ENCODE results near the gene TMEM154. TPM values are rescaled to one million over a fixed set of nuclear protein-coding genes. Genes with fewer than 3 reads are reported as not detected.

Gene TMEM154
- total RNA-seq, 1 experiment from 2014 or later: 41.5 TPM

- Mint-ChIP-seq H3K27me3 (ENCODE audit: insufficient read depth, unreplicated experiment) (no peaks in the 10 kb centered on the region), H3K4me3 (ENCODE audit: unreplicated experiment) (peak overlapping the region; percentile 94), H3K36me3 (ENCODE audit: insufficient read depth, unreplicated experiment) (no peaks in the 10 kb centered on the region), H3K9me3 (ENCODE audit: unreplicated experiment) (no peaks in the 10 kb centered on the region), H3K4me1 (ENCODE audit: insufficient read depth, unreplicated experiment) (peaks cover 22% of the 10 kb centered on the region), H3K27ac (ENCODE audit: low read depth, unreplicated experiment) (peak overlapping the region; percentile 91)
- ChIA-PET POLR2A (interaction anchor here (0.6 to 7.7 kb wide), 14 partner anchors 8 to 250 kb away, joined by 3 to 47 read pairs (median 4); partner anchors contain the start of genes ARFIP1, FBXW7 and TIGD4), CTCF (interaction anchor here (0.6 to 3.5 kb wide), 6 partner anchors 8 to 270 kb away, joined by 3 to 15 read pairs (median 4); no protein-coding TSS in a partner anchor)
- no TSS peak for BruUV-seq (replicated peaks)
- TF ChIP-seq, protein P1, sequence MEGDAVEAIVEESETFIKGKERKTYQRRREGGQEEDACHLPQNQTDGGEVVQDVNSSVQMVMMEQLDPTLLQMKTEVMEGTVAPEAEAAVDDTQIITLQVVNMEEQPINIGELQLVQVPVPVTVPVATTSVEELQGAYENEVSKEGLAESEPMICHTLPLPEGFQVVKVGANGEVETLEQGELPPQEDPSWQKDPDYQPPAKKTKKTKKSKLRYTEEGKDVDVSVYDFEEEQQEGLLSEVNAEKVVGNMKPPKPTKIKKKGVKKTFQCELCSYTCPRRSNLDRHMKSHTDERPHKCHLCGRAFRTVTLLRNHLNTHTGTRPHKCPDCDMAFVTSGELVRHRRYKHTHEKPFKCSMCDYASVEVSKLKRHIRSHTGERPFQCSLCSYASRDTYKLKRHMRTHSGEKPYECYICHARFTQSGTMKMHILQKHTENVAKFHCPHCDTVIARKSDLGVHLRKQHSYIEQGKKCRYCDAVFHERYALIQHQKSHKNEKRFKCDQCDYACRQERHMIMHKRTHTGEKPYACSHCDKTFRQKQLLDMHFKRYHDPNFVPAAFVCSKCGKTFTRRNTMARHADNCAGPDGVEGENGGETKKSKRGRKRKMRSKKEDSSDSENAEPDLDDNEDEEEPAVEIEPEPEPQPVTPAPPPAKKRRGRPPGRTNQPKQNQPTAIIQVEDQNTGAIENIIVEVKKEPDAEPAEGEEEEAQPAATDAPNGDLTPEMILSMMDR (IDR thresholded peaks at IDR 0.05; ENCODE audit: unreplicated experiment): no peak
- peak; percentile 27 for DNase-seq (ENCODE audit: unreplicated experiment)
- intact Hi-C loops (cut with micrococcal nuclease): no loop called here
Measured at GRCh38 chr4:152678841-152679240, 956 bp downstream of the TMEM154 start.

- intact Hi-C loops (cut with micrococcal nuclease): no loop called here
- Mint-ChIP-seq H3K4me3 (ENCODE audit: unreplicated experiment) (no peak overlapping the region), H3K36me3 (ENCODE audit: insufficient read depth, unreplicated experiment) (peaks cover 6% of the 10 kb centered on the region), H3K27me3 (ENCODE audit: insufficient read depth, unreplicated experiment) (no peaks in the 10 kb centered on the region), H3K4me1 (ENCODE audit: insufficient read depth, unreplicated experiment) (peaks cover 28% of the 10 kb centered on the region), H3K9me3 (ENCODE audit: unreplicated experiment) (no peaks in the 10 kb centered on the region), H3K27ac (ENCODE audit: low read depth, unreplicated experiment) (no peak overlapping the region)
- POLR2A ChIA-PET: interaction anchor here (0.6 to 7.7 kb wide), 10 partner anchors 9 to 173 kb away, joined by 3 to 47 read pairs (median 6); partner anchors contain the start of genes ARFIP1, FBXW7 and TIGD4
- CTCF ChIA-PET: interaction anchor here (0.6 to 3.5 kb wide), 6 partner anchors 22 to 176 kb away, joined by 3 to 15 read pairs (median 4); no protein-coding TSS in a partner anchor
- BruUV-seq (replicated peaks): no TSS peak
- TF ChIP-seq, protein P1 (IDR thresholded peaks at IDR 0.05; ENCODE audit: unreplicated experiment): no peak
- DNase-seq (ENCODE audit: unreplicated experiment): no peak
Measured at GRCh38 chr4:152677117-152677516, 2.7 kb downstream of the TMEM154 start.

- intact Hi-C loops (cut with micrococcal nuclease): no loop called here
- TF ChIP-seq, protein P1 (IDR thresholded peaks at IDR 0.05; ENCODE audit: unreplicated experiment): no peak
- no TSS peak for BruUV-seq (replicated peaks)
- Mint-ChIP-seq H3K4me3 (ENCODE audit: unreplicated experiment) (no peak overlapping the region), H3K9me3 (ENCODE audit: unreplicated experiment) (no peaks in the 10 kb centered on the region), H3K27ac (ENCODE audit: low read depth, unreplicated experiment) (peak overlapping the region; percentile 18), H3K27me3 (ENCODE audit: insufficient read depth, unreplicated experiment) (no peaks in the 10 kb centered on the region), H3K4me1 (ENCODE audit: insufficient read depth, unreplicated experiment) (peaks cover 30% of the 10 kb centered on the region), H3K36me3 (ENCODE audit: insufficient read depth, unreplicated experiment) (peaks cover 6% of the 10 kb centered on the region)
- ChIA-PET POLR2A (interaction anchor here (0.6 to 7.7 kb wide), 8 partner anchors 8 to 172 kb away, joined by 3 to 47 read pairs (median 6); partner anchors contain the start of genes ARFIP1, FBXW7 and TIGD4), CTCF (interaction anchor here (0.5 to 3.5 kb wide), 6 partner anchors 36 to 822 kb away, joined by 3 to 15 read pairs (median 4); no protein-coding TSS in a partner anchor)
- DNase-seq (ENCODE audit: unreplicated experiment): no peak
Measured at GRCh38 chr4:152676052-152676854, 3.5 kb downstream of the TMEM154 start.

DNA sequence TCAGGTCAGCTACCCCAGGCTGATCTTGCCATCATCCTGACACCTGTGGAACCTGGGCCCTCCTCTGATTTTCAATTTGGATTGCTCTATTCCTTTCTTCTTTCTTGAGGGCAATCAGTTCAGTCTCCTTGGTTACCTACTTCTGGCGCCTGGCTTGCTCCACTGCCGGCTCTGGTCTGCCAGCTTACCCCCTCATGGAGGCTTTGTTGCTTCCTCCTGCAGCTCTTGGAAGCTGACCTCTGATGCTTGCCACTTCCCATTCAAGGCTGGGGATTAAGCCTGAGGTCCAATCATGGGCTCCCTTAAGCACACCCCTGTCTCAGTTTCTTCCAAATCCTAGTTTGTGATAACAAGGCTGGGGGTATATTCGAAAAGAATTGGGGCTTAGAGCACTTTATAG, 5.4 kb downstream of the TMEM154 start:
- Mint-ChIP-seq H3K4me1 (ENCODE audit: insufficient read depth, unreplicated experiment) (peaks cover 19% of the 10 kb centered on the region), H3K27me3 (ENCODE audit: insufficient read depth, unreplicated experiment) (no peaks in the 10 kb centered on the region), H3K27ac (ENCODE audit: low read depth, unreplicated experiment) (no peak overlapping the region), H3K9me3 (ENCODE audit: unreplicated experiment) (no peaks in the 10 kb centered on the region), H3K4me3 (ENCODE audit: unreplicated experiment) (no peak overlapping the region), H3K36me3 (ENCODE audit: insufficient read depth, unreplicated experiment) (peaks cover 6% of the 10 kb centered on the region)
- intact Hi-C loops (cut with micrococcal nuclease): no loop called here
- DNase-seq (ENCODE audit: unreplicated experiment): no peak
- ChIA-PET CTCF (interaction anchor here (0.6 to 1.5 kb wide), 3 partner anchors 34 to 202 kb away, joined by 3 to 8 read pairs (median 3); no protein-coding TSS in a partner anchor), POLR2A (interaction anchor here (0.6 to 7.7 kb wide), 7 partner anchors 25 to 322 kb away, joined by 3 to 47 read pairs (median 3); partner anchors contain the start of gene FBXW7)
- TF ChIP-seq, protein P1 (IDR thresholded peaks at IDR 0.05; ENCODE audit: unreplicated experiment): no peak
- no TSS peak for BruUV-seq (replicated peaks)
